ENCODE results near the gene BLMH.
A peak's percentile ranks its signal among the peaks of the same experiment; 100 is the strongest.
"Not testable (repeated sequence)": the region's sequence is repeated elsewhere in the genome, so short reads cannot be mapped to it uniquely, and the experiment has no call there.

BLMH gene

DNA sequence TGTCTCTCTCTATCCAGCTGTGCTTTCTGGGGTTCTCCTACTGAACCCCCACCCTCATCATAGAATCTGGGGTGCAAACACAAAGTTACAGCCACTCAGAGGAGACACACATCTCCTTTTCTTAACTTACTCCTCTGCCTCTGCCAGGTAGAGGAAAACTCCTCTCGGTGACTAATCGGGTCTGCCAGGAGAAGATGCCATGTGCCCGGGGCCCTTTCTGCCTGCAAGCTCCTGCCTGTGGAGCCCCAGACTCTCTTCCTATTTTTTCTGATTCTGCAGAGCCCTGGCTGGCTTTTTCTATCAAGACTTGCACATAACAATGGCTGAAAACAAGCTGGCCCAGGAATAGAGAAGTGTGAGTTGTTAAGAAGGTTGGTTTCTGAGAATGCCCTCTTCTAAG lies 66.6 kb downstream of the BLMH start:
- no peak for DNase-seq

GRCh38 chr17:30224419-30224960 lies 67.3 kb downstream of the BLMH start:
- DNase-seq, result no peak

GRCh38 chr17:30222721-30223175 lies 69.0 kb downstream of the BLMH start:
- no peak for DNase-seq

GRCh38 chr17:30222251-30222650 lies 69.5 kb downstream of the BLMH start:
- DNase-seq, result no peak

- DNase-seq, result no peak
Measured at GRCh38 chr17:30221346-30221745, 70.4 kb downstream of the BLMH start.

DNA sequence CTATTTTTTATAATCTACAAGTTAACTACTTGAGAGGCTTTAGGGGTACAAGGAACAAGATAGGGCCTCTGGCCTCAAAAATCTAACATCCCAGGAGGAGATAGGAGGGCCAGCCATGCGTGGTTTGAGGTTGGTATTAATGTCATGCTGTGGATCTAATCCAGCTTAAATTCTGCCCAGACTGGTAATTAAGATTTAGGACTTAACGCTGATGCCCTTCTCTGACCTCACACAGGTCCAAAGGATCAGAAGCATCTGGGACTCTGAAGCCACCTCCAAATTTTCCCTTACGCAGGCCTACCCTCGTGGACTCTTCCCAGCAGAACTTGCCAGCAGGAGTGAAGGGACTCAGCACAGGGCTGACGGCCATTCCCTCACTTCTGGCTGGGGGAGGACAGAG lies 71.3 kb downstream of the BLMH start:
- DNase-seq, result no peak

GRCh38 chr17:30219833-30220232 lies 71.9 kb downstream of the BLMH start:
- DNase-seq, result no peak

DNA sequence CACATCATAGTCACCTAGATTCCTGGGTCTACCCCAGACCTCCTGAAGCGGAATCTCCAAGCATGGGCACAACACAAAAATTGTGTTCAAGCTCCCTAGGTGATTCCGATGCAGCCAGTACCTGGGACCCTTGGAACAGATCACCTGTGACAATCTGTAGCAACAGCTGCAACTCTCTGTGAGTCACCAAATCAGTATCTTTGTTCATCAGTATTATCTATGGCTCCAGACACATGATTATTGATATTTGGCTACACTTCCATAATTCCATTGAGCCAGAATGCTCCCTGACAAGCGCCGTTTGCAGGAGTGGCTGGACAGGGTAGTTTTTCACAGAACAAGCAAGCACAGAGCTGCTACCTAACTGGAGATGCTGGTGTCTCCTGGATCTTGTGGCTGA lies 72.4 kb downstream of the BLMH start:
- DNase-seq, result no peak

GRCh38 chr17:30218799-30219198 lies 72.9 kb downstream of the BLMH start:
- no peak for DNase-seq

- no peak for DNase-seq
Measured at GRCh38 chr17:30217746-30218245, 73.9 kb downstream of the BLMH start.

- no peak for DNase-seq
Measured at GRCh38 chr17:30217054-30217453, 74.7 kb downstream of the BLMH start.

DNA sequence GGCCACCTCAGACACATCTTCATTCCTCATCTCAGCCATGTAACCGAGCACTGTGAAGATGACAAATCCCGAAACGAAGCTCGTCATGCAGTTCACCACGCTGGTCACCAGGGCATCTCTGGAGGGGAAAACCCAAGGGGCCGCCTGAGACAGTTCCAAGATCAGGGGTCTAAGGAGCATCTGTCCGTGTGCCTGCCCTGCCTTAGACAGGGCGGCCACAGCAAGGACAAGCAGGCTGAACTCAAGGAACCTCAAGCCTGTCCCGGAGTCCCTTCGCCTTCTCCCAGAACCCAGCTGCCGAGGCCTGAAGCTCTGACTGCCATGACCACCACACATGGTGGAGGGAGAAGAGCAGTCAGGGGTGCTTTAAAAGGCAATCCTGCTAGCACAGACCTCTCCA lies 79.0 kb downstream of the BLMH start:
- DNase-seq, result no peak

DNA sequence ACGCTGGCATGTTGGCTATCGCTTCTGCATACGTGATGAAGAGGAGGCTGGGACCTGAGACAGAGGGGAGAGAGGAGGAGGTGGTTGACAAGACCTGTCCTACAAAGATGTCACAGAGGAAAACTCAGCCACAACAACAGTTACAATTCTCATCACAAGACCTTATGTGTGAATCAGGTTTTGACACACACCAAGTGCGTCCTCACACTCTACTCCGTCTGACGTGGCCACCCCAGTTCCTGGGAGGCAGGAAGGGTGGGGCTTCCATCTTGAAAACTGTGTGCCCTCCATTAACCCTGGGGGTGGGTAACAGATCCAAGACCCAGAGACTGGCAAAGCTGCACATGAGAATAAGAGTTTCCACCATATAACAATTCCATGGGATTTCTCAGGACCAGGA lies 80.4 kb downstream of the BLMH start:
- no peak for DNase-seq

DNA sequence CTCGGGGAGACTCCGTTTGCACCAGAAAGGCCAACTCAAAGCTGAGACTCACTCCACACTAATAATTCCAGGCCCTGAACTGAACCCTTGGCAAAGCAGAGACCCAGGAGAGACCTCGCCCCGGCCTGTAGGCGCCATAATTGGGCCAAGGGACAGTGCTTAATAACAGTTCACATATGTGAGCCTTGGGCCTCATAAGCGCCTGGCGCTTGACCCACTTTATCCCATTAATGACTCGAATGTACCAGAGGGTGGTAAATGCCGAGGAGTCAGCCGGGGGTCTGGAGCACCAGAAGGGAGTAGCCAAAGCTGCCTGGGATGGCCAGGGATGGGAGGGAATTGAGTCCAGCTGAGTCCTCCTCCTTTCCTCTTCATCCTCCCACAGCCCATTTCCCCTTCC lies 80.8 kb downstream of the BLMH start:
- no peak for DNase-seq

GRCh38 chr17:30210366-30210765 lies 81.4 kb downstream of the BLMH start:
- no peak for DNase-seq

GRCh38 chr17:30209930-30210329 lies 81.8 kb downstream of the BLMH start:
- DNase-seq, result no peak

- no peak for DNase-seq
Measured at GRCh38 chr17:30208214-30208613, 83.5 kb downstream of the BLMH start.

DNA sequence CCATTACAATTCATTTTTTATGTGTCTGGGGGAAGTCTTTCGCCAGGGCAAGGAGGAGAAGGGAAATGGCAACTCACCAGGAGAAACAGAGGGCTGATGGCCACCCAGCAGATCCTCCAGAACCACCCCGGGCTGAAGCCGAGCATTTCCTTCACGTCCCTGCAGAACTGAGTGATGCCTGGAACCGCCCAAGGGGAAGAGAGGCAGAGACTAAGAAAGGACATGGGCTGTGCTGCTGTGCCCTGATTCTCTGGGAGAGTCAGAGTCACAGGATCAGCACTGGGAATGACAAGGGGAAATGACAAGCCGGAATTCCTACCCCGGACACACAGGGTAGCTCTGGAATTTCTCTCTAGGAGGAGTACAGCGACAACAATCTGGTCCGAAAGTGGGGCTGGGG lies 84.1 kb downstream of the BLMH start:
- no peak for DNase-seq

- DNase-seq, result no peak
Measured at GRCh38 chr17:30203471-30203981, 88.2 kb downstream of the BLMH start.

GRCh38 chr17:30200656-30201055 lies 91.1 kb downstream of the BLMH start:
- DNase-seq, result not testable (repeated sequence)

- DNase-seq, result peak in 1 of 2 experiments; percentile 2
Measured at GRCh38 chr17:30200106-30200505, 91.6 kb downstream of the BLMH start.

GRCh38 chr17:30199600-30199999 lies 92.1 kb downstream of the BLMH start:
- no peak for DNase-seq

All from NCI-H446 (cell line).